ENCODE data around the gene RNF39.

The RNF39 gene

DNA sequence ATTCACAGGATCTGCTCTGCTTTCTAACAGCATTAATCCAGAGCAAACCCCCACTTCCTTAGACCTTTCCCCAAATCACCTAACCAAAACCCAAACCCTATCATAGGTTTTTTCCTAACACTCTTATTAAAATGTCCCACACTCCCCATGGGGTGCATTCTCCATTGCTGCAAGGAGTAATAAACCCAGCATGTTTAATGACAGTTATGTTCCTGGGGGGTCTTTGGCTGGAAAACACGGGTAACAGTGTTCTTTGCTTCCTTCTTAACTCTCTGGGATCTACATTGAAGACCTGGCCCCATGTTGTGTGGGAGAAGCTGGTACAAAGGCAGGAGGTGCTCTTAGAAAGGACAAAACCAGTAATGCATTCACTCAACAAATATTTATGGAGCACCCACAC lies 21.3 kb upstream of the RNF39 start:
- no peak for DNase-seq (ENCODE audit: low spot score)

GRCh38 chr6:30093951-30094661 lies 18.5 kb upstream of the RNF39 start:
- no peak for DNase-seq (ENCODE audit: low spot score)

- no peak for DNase-seq (ENCODE audit: low spot score)
Measured at GRCh38 chr6:30092852-30093543, 17.4 kb upstream of the RNF39 start.

DNA sequence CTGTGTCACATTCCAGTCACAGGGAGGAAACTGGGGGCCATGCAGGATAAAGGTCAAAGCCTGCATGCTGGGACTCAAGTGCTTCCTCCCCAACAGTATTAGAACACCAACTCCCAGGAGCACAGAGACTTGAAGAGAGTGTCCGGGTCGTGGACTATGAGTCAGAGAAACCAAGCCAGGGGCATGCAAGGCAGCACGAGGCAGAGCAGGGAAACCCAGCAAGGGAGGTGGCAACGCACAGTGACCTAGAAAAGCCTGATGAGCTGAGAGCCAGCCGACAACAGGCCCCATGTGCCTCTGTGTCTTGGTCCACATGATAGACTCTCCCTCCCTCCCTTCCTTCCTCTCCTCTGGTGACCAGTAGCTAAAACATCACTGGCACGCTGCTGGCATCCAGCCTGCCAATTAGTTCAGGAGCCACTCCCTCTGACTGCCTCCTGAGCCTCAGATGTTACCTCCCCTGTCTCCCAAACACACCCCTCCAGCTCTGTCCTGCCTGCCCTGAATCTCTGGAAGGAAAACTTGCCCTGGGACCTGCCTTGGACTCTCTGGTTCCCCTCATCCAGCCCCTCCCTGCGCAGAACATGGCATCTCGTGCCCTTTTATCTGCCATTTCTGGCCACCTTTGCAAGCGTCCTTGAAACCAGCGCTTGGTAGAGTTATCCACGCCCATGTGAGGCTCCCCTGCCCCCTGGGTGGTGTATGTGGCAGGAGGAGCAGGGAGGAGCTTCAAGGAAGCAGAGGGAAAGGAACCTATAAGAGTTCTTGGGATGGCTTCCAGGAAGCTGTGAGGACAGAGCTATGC lies 16.2 kb upstream of the RNF39 start:
- DNase-seq (ENCODE audit: low spot score): peak; percentile 85

DNA sequence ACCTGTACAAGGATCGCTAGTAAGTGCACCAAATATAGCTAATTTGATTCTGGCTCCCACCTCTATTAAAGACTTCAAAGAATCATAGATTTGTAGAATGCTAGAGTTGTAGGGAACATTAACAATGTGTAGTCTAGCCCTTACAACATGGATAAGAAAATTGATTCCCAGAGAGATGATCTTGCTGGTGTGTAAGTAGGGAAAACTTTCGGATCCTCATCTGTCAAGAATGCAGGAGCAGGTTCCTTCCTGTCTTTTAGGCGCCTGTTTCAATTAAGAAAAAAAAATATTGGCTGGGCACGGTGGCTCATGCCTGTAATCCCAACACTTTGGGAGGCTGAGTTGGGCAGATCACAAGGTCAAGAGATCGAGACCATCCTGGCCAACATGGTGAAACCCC lies 12.3 kb upstream of the RNF39 start:
- no peak for DNase-seq (ENCODE audit: low spot score)

DNA sequence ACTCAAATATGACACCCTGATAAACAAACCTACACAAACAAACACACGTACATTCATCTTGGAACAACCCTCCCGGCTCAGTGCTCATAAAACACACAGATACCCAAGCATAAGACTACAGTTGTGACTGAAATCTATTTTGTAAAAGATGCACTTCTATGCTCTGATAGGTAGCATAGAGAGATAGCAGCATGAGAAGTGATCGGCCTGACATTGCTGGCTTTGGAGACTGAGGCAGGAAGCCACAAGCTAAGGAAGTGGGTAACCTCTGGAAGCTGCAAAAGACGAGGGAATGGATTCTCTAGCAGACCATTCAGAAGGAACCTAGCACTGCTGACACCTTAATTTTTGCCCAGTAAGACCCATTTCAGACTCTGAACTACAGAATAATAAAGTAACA lies 1.6 kb upstream of the RNF39 start:
- no peak for DNase-seq (ENCODE audit: low spot score)

GRCh38 chr6:30075790-30076732 lies 492 bp upstream of the RNF39 start:
- DNase-seq (ENCODE audit: low spot score): peak; percentile 17

DNA sequence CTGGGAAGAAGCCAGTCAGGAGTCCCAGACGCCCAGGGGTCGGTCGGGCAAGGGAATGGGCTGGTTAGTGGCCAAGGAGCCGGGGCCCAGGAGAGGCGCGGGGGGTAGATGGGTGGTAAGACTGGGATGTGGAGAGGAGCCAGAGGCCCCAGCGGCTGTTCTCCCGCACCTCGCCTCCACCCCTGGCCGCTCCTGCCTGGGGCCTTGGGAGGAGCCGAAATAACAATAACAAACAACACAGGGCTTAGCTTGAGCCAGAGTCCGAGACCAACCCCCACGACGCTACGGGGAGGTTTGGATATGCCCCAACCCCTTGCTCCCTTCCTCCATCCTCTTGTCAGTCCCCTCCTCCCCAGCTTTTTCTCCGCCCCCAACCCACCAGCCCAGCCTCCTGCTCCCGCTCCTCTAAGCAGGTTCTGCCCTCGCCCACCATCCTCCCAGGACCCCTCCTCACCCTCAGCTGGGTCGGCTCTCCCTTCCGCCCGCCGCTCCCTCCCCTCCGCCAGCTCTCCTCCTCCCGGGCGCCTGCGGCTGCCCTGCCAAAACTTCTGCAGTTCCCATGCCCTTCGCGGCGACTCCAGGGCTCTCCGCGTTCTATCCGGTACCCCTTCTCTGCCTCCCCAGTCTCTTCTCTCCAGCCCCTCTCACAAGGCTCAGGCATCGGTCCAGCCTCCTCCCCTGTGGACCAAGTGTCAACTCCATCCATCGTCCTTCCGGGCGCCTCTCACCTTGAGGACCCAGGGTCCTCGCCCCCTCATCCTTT lies 1.1 kb downstream of the RNF39 start:
- peak; percentile 37 for DNase-seq (ENCODE audit: low spot score)

DNA sequence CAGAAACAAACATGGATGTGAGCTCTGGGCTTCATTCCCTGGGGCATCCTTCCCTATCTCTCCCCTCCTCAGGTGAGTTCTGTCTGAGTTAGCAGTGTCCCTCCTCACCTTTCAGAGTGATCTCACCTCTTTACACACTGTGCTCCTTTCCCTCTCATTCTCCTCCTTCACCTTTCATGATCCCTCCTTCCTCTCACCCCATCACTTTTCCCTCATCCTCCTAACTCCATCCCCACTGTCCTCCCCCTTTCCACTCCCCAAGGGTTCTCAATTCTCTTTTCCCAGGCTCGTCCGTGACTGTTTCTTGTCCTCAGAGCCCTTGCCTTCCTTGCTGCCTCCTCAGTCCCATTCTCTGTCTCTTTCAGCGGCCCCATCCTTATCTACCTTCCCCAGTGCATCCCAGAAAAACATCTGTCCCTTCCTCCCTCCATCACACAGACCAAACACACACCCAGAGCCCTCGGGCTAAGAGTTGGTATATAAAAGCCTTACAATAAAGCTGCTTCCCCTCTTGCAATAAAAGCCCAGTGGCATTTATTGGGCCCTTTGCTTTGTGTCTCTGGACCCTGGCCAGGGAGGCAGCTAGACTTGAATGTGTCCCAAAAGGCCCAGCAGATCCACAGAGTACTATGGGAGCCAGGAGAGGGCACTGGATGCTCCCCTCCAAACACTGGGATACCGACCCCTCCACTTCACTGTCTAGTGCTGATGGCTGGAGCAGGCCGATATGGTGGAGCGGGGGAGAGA lies 1.9 kb downstream of the RNF39 start:
- DNase-seq (ENCODE audit: low spot score): no peak

DNA sequence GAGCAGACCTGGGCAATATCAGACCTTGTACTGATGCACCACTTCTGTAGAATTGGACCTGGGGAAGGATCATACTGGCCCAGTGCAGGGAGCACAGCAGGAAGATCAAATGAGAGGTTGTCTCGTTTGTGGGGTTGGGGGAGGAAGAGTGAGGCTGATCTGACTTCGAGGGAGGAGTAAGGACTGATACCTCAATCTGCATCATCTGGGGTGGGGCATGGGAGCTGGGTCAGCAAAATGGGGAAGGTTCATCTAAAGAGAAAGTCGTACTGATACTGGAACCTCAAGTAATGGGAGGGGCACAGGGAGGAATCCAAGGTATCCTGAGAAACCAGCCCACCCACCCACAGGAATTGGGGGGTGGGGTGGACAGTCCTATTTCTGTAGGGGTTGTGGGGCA lies 3.7 kb downstream of the RNF39 start:
- DNase-seq (ENCODE audit: low spot score): no peak

DNA sequence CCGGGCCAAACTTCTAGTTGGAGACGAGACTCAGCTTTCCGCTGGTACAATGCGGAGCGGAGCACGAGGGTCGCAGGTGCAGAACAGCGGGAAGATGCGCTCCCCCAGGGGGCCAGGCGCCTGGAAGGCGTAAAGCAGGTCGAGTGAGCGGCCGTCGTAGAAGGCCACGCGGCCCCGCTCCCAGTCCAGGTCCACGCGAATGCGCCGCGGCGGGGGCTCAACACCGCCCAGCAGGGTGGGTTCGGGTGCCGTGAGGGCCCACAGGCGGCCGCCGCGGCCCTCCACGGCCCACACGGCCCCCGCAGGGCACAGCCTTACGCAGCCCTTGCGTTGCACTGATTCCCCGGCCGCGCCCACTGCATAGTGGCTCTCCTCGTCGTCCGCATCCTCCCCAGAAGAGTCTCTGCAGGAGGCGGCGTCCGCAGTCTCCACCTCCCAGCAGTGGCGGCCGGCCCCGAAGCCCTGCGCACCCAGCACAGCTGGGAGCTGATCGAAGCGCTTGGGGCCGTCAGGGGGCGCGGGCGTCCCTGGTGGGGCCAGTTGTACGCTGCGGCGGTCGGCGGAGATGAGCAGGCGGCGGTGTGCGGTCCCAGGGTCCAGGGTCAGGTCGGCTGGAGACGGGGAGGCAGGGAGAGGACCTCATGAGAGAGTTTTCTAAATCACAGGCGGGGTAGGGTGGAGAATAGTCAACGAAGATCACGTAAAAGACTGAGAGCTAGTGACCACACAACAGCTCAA lies 4.3 kb downstream of the RNF39 start:
- DNase-seq (ENCODE audit: low spot score): peak; percentile 50

DNA sequence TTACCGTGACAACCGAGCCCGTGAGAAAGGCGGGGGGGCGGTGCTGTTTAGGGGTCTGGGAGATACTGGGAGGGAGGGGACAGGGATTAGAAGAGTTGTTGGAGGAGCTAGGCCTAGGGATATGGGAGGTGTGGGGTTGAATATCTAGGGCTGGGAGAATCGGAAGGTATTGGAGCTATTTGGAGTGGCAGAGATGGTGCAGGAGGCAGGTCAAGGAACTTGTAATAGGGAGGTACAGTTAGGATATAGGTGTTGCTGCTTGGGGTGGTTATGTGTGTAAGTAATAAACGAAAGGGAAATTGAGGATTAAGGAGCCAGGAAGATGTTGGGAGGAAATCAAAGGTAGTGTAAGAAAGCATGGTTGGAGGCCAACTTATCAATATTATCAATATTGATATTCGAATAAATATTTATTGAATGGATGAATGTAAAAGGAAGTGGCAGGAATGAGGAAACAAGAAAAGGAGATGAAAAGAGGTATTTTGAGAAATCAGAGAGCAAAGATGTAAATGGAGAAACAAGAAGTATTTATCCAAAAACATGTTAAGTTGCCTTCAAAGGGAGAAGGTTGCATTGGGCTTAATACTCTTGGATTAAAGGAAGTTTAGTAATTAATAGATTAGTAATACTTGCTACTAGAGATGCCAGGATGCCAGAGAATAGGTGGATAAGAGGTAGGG lies 8.0 kb downstream of the RNF39 start:
- peak; percentile 79 for DNase-seq (ENCODE audit: low spot score)

DNA sequence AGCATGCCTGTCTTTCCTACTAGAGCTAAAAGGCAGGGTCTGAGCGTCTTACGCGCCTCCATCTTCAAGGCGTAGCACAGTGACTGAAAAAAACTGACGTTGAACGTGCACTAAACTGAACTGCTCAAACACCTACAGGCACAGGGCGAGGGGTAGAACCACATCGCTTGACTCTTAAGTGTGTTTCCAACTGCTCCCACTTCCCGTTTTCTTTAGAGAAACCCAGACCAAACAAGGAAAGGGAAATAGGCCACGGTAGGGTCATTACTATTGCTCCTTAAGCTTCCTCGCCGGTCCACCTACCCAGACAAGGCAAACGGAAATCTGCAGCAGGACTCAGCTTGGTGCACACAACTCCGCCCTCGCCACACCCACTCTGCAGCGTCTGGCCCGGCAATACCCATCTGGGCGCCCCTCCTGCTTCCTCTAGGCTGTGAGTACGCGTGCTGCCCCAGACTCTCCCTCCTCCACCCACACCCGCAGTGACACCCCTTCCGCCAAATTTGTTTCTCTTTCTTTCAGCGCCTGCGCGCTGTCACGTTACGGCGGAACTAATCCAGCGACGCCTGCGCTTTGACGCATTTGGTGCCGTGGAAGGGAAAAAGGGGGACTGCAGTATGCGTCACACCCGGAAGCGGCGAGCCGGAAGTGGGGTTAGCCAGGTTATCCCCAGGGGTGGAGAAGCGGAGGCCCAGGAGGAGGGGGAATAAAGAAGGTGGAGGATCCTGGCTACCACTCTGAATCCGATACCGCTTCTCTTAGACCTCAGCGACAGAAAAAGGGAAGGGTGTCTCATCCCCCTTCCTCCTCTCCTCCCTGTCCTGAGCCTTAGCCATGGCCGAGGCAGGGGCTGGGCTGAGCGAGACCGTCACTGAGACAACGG lies 8.8 kb downstream of the RNF39 start, which contains the start of gene PPP1R11:
PPP1R11 (plus strand) TSS at position 622 of the 883 bp plus-strand sequence; CDS start at position 835, 213 bp downstream.
- DNase-seq (ENCODE audit: low spot score): peak; percentile 97

DNA sequence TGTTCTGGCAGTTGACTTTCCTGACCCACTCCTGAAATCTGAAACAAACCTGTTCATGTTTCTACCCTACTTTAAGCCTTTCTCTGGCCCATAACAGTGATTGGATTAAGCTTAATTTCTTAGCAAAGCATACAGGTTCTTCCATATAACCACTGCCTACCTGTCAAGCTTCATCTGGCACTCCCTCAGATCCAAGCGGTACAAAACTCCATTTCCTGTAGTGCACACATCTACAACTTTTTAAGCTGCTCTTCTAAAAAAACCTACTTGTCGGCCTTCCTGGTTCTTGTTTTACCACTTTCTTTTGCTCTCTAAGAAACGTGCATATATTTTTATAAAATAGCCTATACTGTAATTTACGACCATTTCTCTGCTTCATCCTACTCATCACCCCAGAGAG lies 9.5 kb downstream of the RNF39 start:
- DNase-seq (ENCODE audit: low spot score): no peak

- DNase-seq (ENCODE audit: low spot score): no peak
Measured at GRCh38 chr6:30063315-30063714, 12.3 kb downstream of the RNF39 start.

GRCh38 chr6:30062471-30063178 lies 12.9 kb downstream of the RNF39 start:
- DNase-seq (ENCODE audit: low spot score): no peak

DNA sequence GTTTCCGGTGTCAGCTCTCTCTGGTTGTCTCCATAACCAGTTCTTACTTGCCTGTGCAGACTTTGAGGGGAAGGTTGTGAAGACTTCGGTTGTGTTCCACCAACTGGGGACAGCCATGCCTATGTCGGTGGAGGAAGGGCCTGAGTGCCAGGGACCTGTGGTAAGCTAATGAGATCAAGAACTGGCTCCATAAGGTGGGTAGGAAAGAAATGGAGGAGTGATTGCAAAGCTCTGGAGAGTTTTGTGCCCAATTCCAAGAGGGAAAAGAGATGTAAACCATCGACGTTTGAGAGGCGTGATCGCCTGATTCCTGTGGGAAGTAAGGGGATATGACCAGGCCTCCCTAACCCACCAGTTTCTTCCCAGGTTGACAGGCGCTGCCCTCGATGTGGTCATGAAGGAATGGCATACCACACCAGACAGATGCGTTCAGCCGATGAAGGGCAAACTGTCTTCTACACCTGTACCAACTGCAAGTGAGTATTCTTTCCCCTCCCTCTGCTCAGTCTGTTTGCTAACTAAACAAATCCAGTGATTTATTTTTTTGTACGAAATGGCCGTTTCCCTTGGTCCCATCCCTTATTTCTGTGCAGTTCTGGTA lies 13.6 kb downstream of the RNF39 start:
- peak; percentile 33 for DNase-seq (ENCODE audit: low spot score)
